Right ventricle myocardium superior (tissue), 1 donor: Measurements from ENCODE around the gene TMC4. TPM values are rescaled to one million over a fixed set of nuclear protein-coding genes. Genes with fewer than 3 reads are reported as not detected.
"Not testable (repeated sequence)": the region's sequence is repeated elsewhere in the genome, so short reads cannot be mapped to it uniquely, and the experiment has no call there.

Experiments used
- ATAC-seq: fragments of 200-7000 bp; cut with Tn5 transposase; one replicate; pipeline ENCODE4 v1.9.1; 2020; ENCODE audit warnings: mild to moderate bottlenecking; ENCODE audit not compliant: poor library complexity
- DNase-seq: peaks from one replicate; pipeline ENCODE4 v3.0.0-alpha.2; 2020
- intact Hi-C: fragments of 100-400 bp; cut with DNase I; formaldehyde crosslinking; loops from one replicate; pipeline ENCODE4 v1.11.2; 2022
- total RNA-seq: library from RNA; stranded (reverse); fragmentation: NEBNext Ultra II Directional; extraction: Animal tissue kit (Norgen Biotek cat#: 25700); gene quantifications from one replicate; pipeline ENCODE4 v1.2.1, GENCODE V29; 2021
- donor health status: DM: no; HTN: yes; CAD: no; lungs with severe emphysema.

Gene TMC4
- total RNA-seq, 1 donor from 2014 or later = 0.91 TPM

GRCh38 chr19:54186934-54187381 lies 14.0 kb upstream of the TMC4 start:
- ATAC-seq (no peak), DNase-seq (no peak)
- intact Hi-C loops = no loop called here

- no peak for ATAC-seq
- intact Hi-C loops = no loop called here
- DNase-seq = no peak
These were observed 13.4 kb upstream of the TMC4 start for GRCh38 chr19:54186351-54186750.

GRCh38 chr19:54183431-54183830 lies 10.5 kb upstream of the TMC4 start:
- DNase-seq (no peak), ATAC-seq (no peak)
- intact Hi-C loops = no loop called here

GRCh38 chr19:54181894-54182293 lies 8.9 kb upstream of the TMC4 start:
- DNase-seq, intact Hi-C loops, ATAC-seq: not testable (repeated sequence)

- ATAC-seq (no peak), DNase-seq (no peak)
- intact Hi-C loops = no loop called here
These were observed 7.7 kb upstream of the TMC4 start for GRCh38 chr19:54180691-54181091.

- ATAC-seq (peak; percentile 39), DNase-seq (no peak)
- intact Hi-C loops = no loop called here
These were observed 7.0 kb upstream of the TMC4 start for GRCh38 chr19:54179921-54180461.

GRCh38 chr19:54179262-54179852 lies 6.4 kb upstream of the TMC4 start:
- DNase-seq (no peak), ATAC-seq (no peak)
- intact Hi-C loops = no loop called here

- DNase-seq = no peak
- peak; percentile 83 for ATAC-seq
- intact Hi-C loops = no loop called here
These were observed 5.8 kb upstream of the TMC4 start for GRCh38 chr19:54178581-54179261.

- ATAC-seq = no peak
- intact Hi-C loops = loop anchor here (5.0 kb wide), 1 partner anchor 58 kb away; no protein-coding TSS in a partner anchor
- DNase-seq = no peak
These were observed 1.2 kb upstream of the TMC4 start for GRCh38 chr19:54173951-54174834.

GRCh38 chr19:54173359-54173699 lies 369 bp upstream of the TMC4 start:
- intact Hi-C loops = loop anchor here (5.0 kb wide), 1 partner anchor 59 kb away; no protein-coding TSS in a partner anchor
- ATAC-seq = no peak
- no peak for DNase-seq

GRCh38 chr19:54171736-54172431 lies 1.1 kb downstream of the TMC4 start:
- not testable (repeated sequence) for ATAC-seq, DNase-seq
- intact Hi-C loops = loop anchor here (5.0 kb wide), 1 partner anchor 60 kb away; no protein-coding TSS in a partner anchor

- DNase-seq (no peak), ATAC-seq (no peak)
- intact Hi-C loops = no loop called here
These were observed 3.7 kb downstream of the TMC4 start for GRCh38 chr19:54169149-54169740.

- ATAC-seq (peak; percentile 95), DNase-seq (peak; percentile 96)
- intact Hi-C loops = no loop called here
These were observed 4.6 kb downstream of the TMC4 start for GRCh38 chr19:54168174-54168917.

GRCh38 chr19:54165222-54165621 lies 7.7 kb downstream of the TMC4 start:
- DNase-seq = no peak
- ATAC-seq = no peak
- intact Hi-C loops = no loop called here

- ATAC-seq (no peak), DNase-seq (no peak)
- intact Hi-C loops = no loop called here
These were observed 8.4 kb downstream of the TMC4 start for GRCh38 chr19:54164369-54165068.

- DNase-seq (no peak), ATAC-seq (no peak)
- intact Hi-C loops = no loop called here
These were observed 10.1 kb downstream of the TMC4 start for GRCh38 chr19:54162884-54163283.

- intact Hi-C loops = no loop called here
These were observed 10.6 kb downstream of the TMC4 start for GRCh38 chr19:54162241-54162805.

More at GRCh38 chr19:54162241-54162805, 10.6 kb downstream of the TMC4 start:
- ATAC-seq = peak; percentile 44
- peak; percentile 91 for DNase-seq
